K562 (cell line): ENCODE measurements around the gene FADD. TPM values are rescaled to one million over a fixed set of nuclear protein-coding genes. Genes with fewer than 3 reads are reported as not detected.
A peak's percentile ranks its signal among the peaks of the same experiment; 100 is the strongest.

Experiments used
- ATAC-seq: fragments of 200-7000 bp; cut with Tn5 transposase; 3 replicates; pipeline ENCODE4 v1.9.1; 2020; ENCODE audit warnings: moderate library complexity
- BruUV-seq: library from RNA; stranded (reverse); fragments of 400-500 nt; replicated peaks from 2 replicates; lab custom pipeline; 2021; lab: Mats Ljungman, UMichigan
- CTCF ChIA-PET: fragments of 300-600 bp; formaldehyde crosslinking; extraction: SDS; loops from one replicate; lab custom pipeline; 2021; ENCODE audit warnings: low intra/inter-chr PET ratio; lab: Yijun Ruan, JAX
- POLR2A ChIA-PET: fragments of 300-600, 350-650 bp; sonication (Branson Sonifier 250); formaldehyde crosslinking; extraction: SDS; loops from one replicate; lab custom pipeline; 2021; ENCODE audit warnings: antibody characterized with exemption, inconsistent platforms; lab: Yijun Ruan, JAX
- DNase-seq, 4 experiments: peaks; one replicate each; pipeline versions ENCODE4 v3.0.0 to v3.0.0-alpha.2; 2011 to 2018; ENCODE audit warnings: low spot score in 3 of 4, mixed read lengths in 3 of 4; ENCODE audit errors: extremely low read depth in 1 of 4
- FAIRE-seq: peaks from 2 replicates; lab custom pipeline; 2011; peaks lifted over from hg19 to GRCh38; lab: Jason Lieb, UNC
- H2AFZ ChIP-seq: 2 replicates; pipeline ENCODE4 v1.6.0; 2011; ENCODE audit warnings: low read depth, low read length, control low read depth, inconsistent platforms
- H3K27ac ChIP-seq: fragments of 200-600 bp; 3 replicates; pipeline ENCODE4 v1.8.0; 2011; ENCODE audit warnings: low read depth, mild to moderate bottlenecking, control low read depth, inconsistent platforms, low read length, moderate library complexity, mixed read lengths; ENCODE audit errors: extremely low read depth
- H3K27me3 ChIP-seq, 2 experiments: fragments of 300-600 bp in 1 of 2; 2 replicates in 1 of 2; 3 replicates in 1 of 2; pipeline versions ENCODE4 v1.6.0 to v1.8.0; 2011; ENCODE audit warnings: inconsistent platforms in 2 of 2, low read length in 2 of 2, mild to moderate bottlenecking in 1 of 2, mixed read lengths in 1 of 2, moderate library complexity in 1 of 2; ENCODE audit not compliant: control insufficient read depth in 2 of 2, insufficient read depth in 2 of 2
- H3K36me3 ChIP-seq: fragments of 300-600 bp; 3 replicates; pipeline ENCODE4 v1.8.0; 2011; ENCODE audit warnings: mild to moderate bottlenecking, low read length, inconsistent platforms; ENCODE audit not compliant: control insufficient read depth, insufficient read depth
- H3K4me1 ChIP-seq, 2 experiments: fragments of 200-600 bp in 1 of 2; replicated peaks in 1 of 2; 2 replicates in 1 of 2; 3 replicates in 1 of 2; pipeline versions ENCODE4 v1.5.1 to v1.8.0; 2011; ENCODE audit warnings: inconsistent platforms in 2 of 2, low read length in 2 of 2, mild to moderate bottlenecking in 1 of 2, mixed read lengths in 1 of 2, moderate library complexity in 1 of 2; ENCODE audit not compliant: control insufficient read depth in 2 of 2, insufficient read depth in 2 of 2
- H3K4me2 ChIP-seq: 2 replicates; pipeline ENCODE4 v1.6.1; 2011; ENCODE audit warnings: low read length, control low read depth, inconsistent platforms, mixed read lengths; ENCODE audit not compliant: insufficient read depth
- H3K4me3 ChIP-seq: fragments of 200-600 bp; sonication (generic), shearing (Covaris generic); 2 replicates; pipeline ENCODE4 v1.5.1; 2016; ENCODE audit warnings: control low read depth, inconsistent platforms
- H3K79me2 ChIP-seq: fragments of 200-600 bp; 3 replicates; pipeline ENCODE4 v1.8.0; 2011; ENCODE audit warnings: low read length, inconsistent platforms; ENCODE audit not compliant: control insufficient read depth, insufficient read depth
- H3K9ac ChIP-seq, 2 experiments: 2 replicates each; pipeline versions ENCODE4 v1.6.0 to v1.6.1; 2011; ENCODE audit warnings: low read depth in 2 of 2, low read length in 2 of 2, control low read depth in 1 of 2, inconsistent platforms in 1 of 2, mild to moderate bottlenecking in 1 of 2, mixed read lengths in 1 of 2; ENCODE audit not compliant: insufficient read depth in 1 of 2
- H3K9me1 ChIP-seq: one replicate; pipeline ENCODE4 v1.6.0; 2011; ENCODE audit warnings: inconsistent platforms, mild to moderate bottlenecking, low read length, moderate library complexity; ENCODE audit not compliant: control insufficient read depth, insufficient read depth
- H3K9me3 ChIP-seq: replicated peaks from 2 replicates; pipeline ENCODE4 v1.5.1; 2011; ENCODE audit warnings: low read depth, low read length, inconsistent platforms; ENCODE audit not compliant: control insufficient read depth, insufficient read depth
- H4K20me1 ChIP-seq: replicated peaks from 2 replicates; pipeline ENCODE4 v1.6.1; 2011; ENCODE audit warnings: low read length, inconsistent platforms, mixed read lengths; ENCODE audit not compliant: control insufficient read depth, insufficient read depth
- CTBP1 ChIP-seq: fragments of 450-650 bp; IDR thresholded peaks from 2 replicates; pipeline ENCODE4 v1.6.1; 2016; ENCODE audit warnings: borderline replicate concordance
- ETV6 ChIP-seq, 3 experiments: fragments of 150-350 bp in 1 of 3; sonication (generic) in 1 of 3; formaldehyde crosslinking in 1 of 3; IDR thresholded peaks; 2 replicates each; pipeline versions ENCODE4 v1.6.1 to v1.8.0; 2014 to 2022; ENCODE audit warnings: borderline replicate concordance in 2 of 3, low read depth in 2 of 3, antibody characterized with exemption in 1 of 3, low read length in 1 of 3, mild to moderate bottlenecking in 1 of 3, missing genetic modification reagents in 1 of 3
- GTF2A2 ChIP-seq: IDR thresholded peaks from 2 replicates; pipeline ENCODE4 v1.6.1; 2016; ENCODE audit warnings: mild to moderate bottlenecking, missing genetic modification characterization, missing compliant biosample characterization
- GTF3C2 ChIP-seq: IDR thresholded peaks from 3 replicates; pipeline ENCODE4 v1.6.1; 2011; ENCODE audit warnings: borderline replicate concordance, mild to moderate bottlenecking, moderate library complexity; ENCODE audit not compliant: insufficient read length; ENCODE audit errors: extremely low read depth
- ILF3 ChIP-seq: fragments of 450-650 bp; IDR thresholded peaks from 2 replicates; pipeline ENCODE4 v1.6.1; 2018; ENCODE audit warnings: antibody characterized with exemption, mild to moderate bottlenecking, moderate library complexity, borderline replicate concordance
- MECOM ChIP-seq: fragments of 250-450 bp; sonication (Bioruptor Pico); IDR thresholded peaks from 2 replicates; pipeline ENCODE4 v1.8.0; 2022; ENCODE audit warnings: inconsistent platforms
- NFATC3 ChIP-seq: fragments of 450-650 bp; IDR thresholded peaks from 2 replicates; pipeline ENCODE4 v1.6.1; 2017; ENCODE audit warnings: mild to moderate bottlenecking
- NR2C2 ChIP-seq, 2 experiments: fragments of 200-800 bp in 1 of 2; sonication (Bioruptor generic) in 1 of 2; sonication (generic) in 1 of 2; formaldehyde crosslinking in 1 of 2; IDR thresholded peaks; 2 replicates each; pipeline versions ENCODE4 v1.6.1 to v1.8.0; 2016 to 2022; ENCODE audit warnings: mild to moderate bottlenecking in 1 of 2, missing compliant biosample characterization in 1 of 2, missing genetic modification characterization in 1 of 2, missing genetic modification reagents in 1 of 2
- U2AF1 ChIP-seq: fragments of 200-400 bp; formaldehyde crosslinking; optimal IDR thresholded peaks from 2 replicates; pipeline ENCODE3; 2017; ENCODE audit warnings: mild to moderate bottlenecking, low read depth, low read length, moderate library complexity
- ZNF277 ChIP-seq: fragments of 250-450 bp; sonication (Bioruptor Pico); IDR thresholded peaks from 2 replicates; pipeline ENCODE4 v1.8.0; 2022; ENCODE audit warnings: inconsistent platforms, mild to moderate bottlenecking, moderate library complexity, borderline replicate concordance
- ZNF639 ChIP-seq, 2 experiments: fragments of 200-800 bp in 1 of 2; sonication (Bioruptor generic) in 1 of 2; sonication (generic) in 1 of 2; formaldehyde crosslinking in 1 of 2; IDR thresholded peaks in 1 of 2; conservative IDR thresholded peaks in 1 of 2; 2 replicates each; pipeline versions ENCODE4 v1.5.0 to v1.6.1; 2016 to 2020; ENCODE audit warnings: missing compliant biosample characterization in 1 of 2, missing genetic modification characterization in 1 of 2, missing genetic modification reagents in 1 of 2
- ZNF79 ChIP-seq: fragments of 250-450 bp; sonication (Bioruptor Pico); IDR thresholded peaks from 2 replicates; pipeline ENCODE4 v1.4.0; 2020; ENCODE audit warnings: low read depth, mild to moderate bottlenecking, moderate library complexity
- WGBS: fragments of 100-300 bp; shearing (Covaris generic); methylation state at CpG from one replicate; pipeline ENCODE4 v1.1.6; 2016; ENCODE audit warnings: low coverage, mixed read lengths; ENCODE audit not compliant: insufficient coverage; ENCODE audit errors: missing lambda C conversion rate; 5-methylcytosine and 5-hydroxymethylcytosine counted together
- in situ Hi-C: fragments of 300-500 bp; cut with MboI; formaldehyde crosslinking; loops from 4 replicates; pipeline ENCODE4 v1.15.0; 2018; ENCODE audit warnings: inconsistent platforms, mixed read lengths
- intact Hi-C: fragments of 100-400 bp; cut with micrococcal nuclease; formaldehyde crosslinking; loops from 2 replicates; pipeline ENCODE4 v1.14.2; 2022
- polyA plus RNA-seq, 8 experiments: library from polyadenylated mRNA; depleted of rRNA in 4 of 8; stranded (reverse) in 5 of 8; unstranded in 3 of 8; fragments of >200 nt; fragmentation: Nextera tagmentation in 2 of 8; fragmentation: Illumina TruSeq in 1 of 8; extraction: Ambion mirVana in 2 of 8; extraction: Trizol in 1 of 8; gene quantifications; 2 replicates each; pipeline versions ENCODE4 v1.2.1 to v1.2.3, GENCODE V29; 2011 to 2014; ENCODE audit warnings: inconsistent platforms in 1 of 8, missing spikeins in 1 of 8
- total RNA-seq, 7 experiments: library from RNA; depleted of rRNA in 6 of 7; stranded (reverse); fragments of >200 nt in 6 of 7; fragmentation: Illumina TruSeq in 2 of 7; extraction: Trizol in 2 of 7; gene quantifications; 2 replicates each; pipeline versions ENCODE4 v1.2.1 to v1.2.3, GENCODE V29; 2011 to 2021; ENCODE audit warnings: low replicate concordance in 1 of 7

Gene FADD
- total and polyA plus RNA-seq, 9 of the 15 experiments (the other 6 are each of a cell fraction or from before 2014, with no cell fraction given), result 0.29 to 26.9 (median 20.4) TPM

- ATAC-seq, result no peak
- H3K79me2 ChIP-seq, result peaks cover 6% of the 10 kb centered on the region; the same call in 1 of the 3 replicates
- H3K9me1 ChIP-seq, result no peaks in the 10 kb centered on the region
- CTCF ChIA-PET, result interaction anchor here (0.6 kb wide), 1 partner anchor 12 kb away, joined by 3 read pairs; no protein-coding TSS in a partner anchor
- DNase-seq, result no peak
- no peak for FAIRE-seq
- in situ Hi-C loops, result no loop called here
- H3K9ac ChIP-seq, result peak overlapping the region in 1 of 2 experiments; percentile 32; a peak in 1 of 4 replicates
- H3K36me3 ChIP-seq, result peaks cover 10% of the 10 kb centered on the region; the same call in 2 of the 3 replicates
- 69% methylated on average over 10 of the region's 13 CpGs for WGBS
- peaks cover 11% of the 10 kb centered on the region for H4K20me1 ChIP-seq
- POLR2A ChIA-PET, result interaction anchor here (0.8 kb wide), 1 partner anchor 8 kb away, joined by 4 read pairs; no protein-coding TSS in a partner anchor
- H3K27me3 ChIP-seq, result no peaks in the 10 kb centered on the region
- no peak overlapping the region for H3K27ac ChIP-seq
- BruUV-seq, result no TSS peak
- 0 out of 2 replicates have a peak overlapping the region, but pooled peaks have one; percentile 4 for H2AFZ ChIP-seq
- intact Hi-C loops, result no loop called here
- peaks cover 0 to 9% of the 10 kb centered on the region in 2 experiments; a peak in 3 of 5 replicates for H3K4me1 ChIP-seq
- no peak overlapping the region for H3K4me2 ChIP-seq
- no peak overlapping the region for H3K4me3 ChIP-seq
- H3K9me3 ChIP-seq, result no peaks in the 10 kb centered on the region
- TF ChIP-seq ZNF639 (CRISPR knock-in tag; conservative IDR thresholded peaks at IDR 0.05 in 1 of 2, IDR thresholded peaks at IDR 0.05 in 1 of 2) (no peak), ILF3 (no peak), ZNF277 (no peak), NR2C2 (CRISPR knock-in tag; IDR thresholded peaks at IDR 0.05) (no peak), NR2C2 (tag; IDR thresholded peaks at IDR 0.05) (no peak), ZNF79 (CRISPR knock-in tag) (no peak), CTBP1 (no peak), GTF2A2 (tag) (no peak), ETV6 (IDR thresholded peaks at IDR 0.05; ENCODE audit: borderline replicate concordance in 1 of 2, low read depth in 2 of 2, low read length in 1 of 2) (no peak), ETV6 (CRISPR knock-in tag; IDR thresholded peaks at IDR 0.05; ENCODE audit: borderline replicate concordance) (no peak), NFATC3 (no peak), MECOM (no peak), U2AF1 (no peak), GTF3C2 (no peak)
These were observed 9.2 kb downstream of the FADD start for GRCh38 chr11:70212227-70212811.
